Tibial nerve (tissue), 4 donors: ENCODE results near the gene ZNF280B.

Experiments
- CTCF ChIP-seq, 5 experiments: fragments of 200-600 bp in 3 of 5; fragments of 450-650 bp in 2 of 5; sonication (generic) in 3 of 5; IDR thresholded peaks; one replicate each; pipeline ENCODE4 v1.5.1; 2016 to 2019; ENCODE audit warnings: antibody characterized with exemption in 5 of 5, mild to moderate bottlenecking in 3 of 5, moderate library complexity in 2 of 5
- EP300 ChIP-seq, 2 donors: sonication (generic); formaldehyde crosslinking; IDR thresholded peaks; one replicate each; pipeline ENCODE4 v1.6.1; 2017; ENCODE audit warnings: antibody characterized with exemption in 2 of 2, mild to moderate bottlenecking in 1 of 2
- POLR2A ChIP-seq, 2 donors: fragments of 450-650 bp; IDR thresholded peaks; one replicate each; pipeline ENCODE4 v1.6.1; 2017; ENCODE audit warnings: antibody characterized with exemption in 2 of 2, mild to moderate bottlenecking in 2 of 2, moderate library complexity in 2 of 2

DNA sequence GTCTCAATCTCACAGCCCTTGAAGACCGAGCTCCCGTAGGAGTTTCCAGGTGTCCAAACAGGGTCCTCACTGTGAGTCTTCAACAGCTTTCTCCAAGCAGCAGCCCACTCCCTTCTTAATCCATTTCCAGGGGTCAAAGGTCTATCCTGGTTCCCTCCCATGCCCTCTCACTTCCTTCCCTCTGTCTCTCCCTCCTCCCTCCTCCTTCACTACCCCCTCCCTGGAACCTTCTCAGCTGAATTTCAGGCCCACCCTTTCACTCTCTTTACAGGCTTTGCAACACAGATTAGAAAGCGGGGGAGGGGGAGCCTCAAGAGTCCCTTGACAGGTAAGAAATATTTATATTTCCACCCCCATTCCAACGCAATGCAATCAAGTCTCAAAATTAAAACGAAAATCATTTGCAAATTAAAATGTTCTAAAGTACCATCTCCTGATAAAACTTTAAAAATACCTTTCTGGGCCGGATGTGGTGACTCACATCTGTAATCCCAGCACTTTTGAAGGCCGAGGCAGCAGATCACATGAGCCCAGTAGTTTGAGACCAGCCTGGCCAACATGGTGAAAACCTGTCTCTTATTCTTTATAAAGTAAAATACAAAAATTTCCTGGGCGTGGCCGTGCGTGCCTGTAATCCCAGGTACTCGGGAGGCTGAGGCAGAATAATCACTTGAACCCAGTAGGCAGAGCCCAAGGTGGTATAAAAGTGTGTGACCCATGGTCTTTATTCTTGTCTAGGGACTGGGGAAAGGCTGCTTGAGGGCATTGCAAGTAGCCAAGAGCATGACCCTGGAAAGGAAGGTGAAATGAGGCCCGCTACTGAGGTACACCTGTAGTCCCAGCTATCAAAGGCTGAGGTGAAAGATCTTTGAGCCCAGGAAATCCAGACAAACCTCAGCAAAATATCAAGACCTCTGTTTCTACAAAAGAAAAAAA lies 12.4 kb upstream of the ZNF280B start:
- TF ChIP-seq CTCF (IDR thresholded peaks at IDR 0.05) = no peak
- TF ChIP-seq EP300 (IDR thresholded peaks at IDR 0.05) = no peak
- TF ChIP-seq POLR2A (IDR thresholded peaks at IDR 0.05) = no peak
